Stimulated activated naive B cell treated with anti-CD40 and anti-IgM and Interleukin-4, amounts not matched to agents 10 μg/mL and 1 μg/mL and 100 μg/mL, for 72 hours (primary cell): ENCODE measurements around the gene INAFM2.

ENCODE experiments used
- ATAC-seq, 2 donors: fragments of 150-1000 bp; cut with Tn5 transposase; replicated peaks; 2 replicates each; pipeline ENCODE4 v1.10.0; 2021; ENCODE audit warnings: moderate library complexity in 1 of 2
- DNase-seq: peaks from one replicate; pipeline ENCODE4 v3.0.0; 2021
- H3K27ac Mint-ChIP-seq: one replicate; pipeline ENCODE4 v1.8.0; 2022; ENCODE audit warnings: mild to moderate bottlenecking, mixed read lengths
- H3K27me3 Mint-ChIP-seq, 2 donors: one replicate each; pipeline ENCODE4 v1.8.0; 2022; ENCODE audit warnings: mixed read lengths in 2 of 2
- H3K36me3 Mint-ChIP-seq, 2 donors: one replicate each; pipeline ENCODE4 v1.8.0; 2022; ENCODE audit warnings: mixed read lengths in 2 of 2, mild to moderate bottlenecking in 1 of 2
- H3K4me1 Mint-ChIP-seq, 2 donors: one replicate each; pipeline ENCODE4 v1.8.0; 2022; ENCODE audit warnings: mixed read lengths in 2 of 2, mild to moderate bottlenecking in 1 of 2
- H3K4me3 Mint-ChIP-seq, 2 donors: one replicate each; pipeline ENCODE4 v1.8.0; 2022; ENCODE audit warnings: mild to moderate bottlenecking in 2 of 2, mixed read lengths in 2 of 2, moderate library complexity in 1 of 2
- H3K9me3 Mint-ChIP-seq, 2 donors: one replicate each; pipeline ENCODE4 v1.8.0; 2022; ENCODE audit warnings: mixed read lengths in 2 of 2, mild to moderate bottlenecking in 1 of 2

INAFM2 gene

GRCh38 chr15:40342416-40343320 is 19.2 kb downstream of the INAFM2 start:
- H3K4me3 Mint-ChIP-seq = no peak overlapping the region
- DNase-seq (no peak), ATAC-seq (no peak)
- no peaks in the 10 kb centered on the region for H3K36me3 Mint-ChIP-seq
- H3K27me3 Mint-ChIP-seq = peaks cover 0 to 13% of the 10 kb centered on the region in 2 donors
- H3K9me3 Mint-ChIP-seq = no peaks in the 10 kb centered on the region
- no peak overlapping the region for H3K27ac Mint-ChIP-seq
- peaks cover 14 to 20% of the 10 kb centered on the region in 2 donors for H3K4me1 Mint-ChIP-seq

- H3K36me3 Mint-ChIP-seq = no peaks in the 10 kb centered on the region
- H3K27ac Mint-ChIP-seq = no peak overlapping the region
- ATAC-seq (no peak), DNase-seq (no peak)
- H3K4me3 Mint-ChIP-seq = no peak overlapping the region
- H3K27me3 Mint-ChIP-seq = peaks cover 0 to 4% of the 10 kb centered on the region in 2 donors
- no peaks in the 10 kb centered on the region for H3K9me3 Mint-ChIP-seq
- peaks cover 8 to 12% of the 10 kb centered on the region in 2 donors for H3K4me1 Mint-ChIP-seq
Observed at GRCh38 chr15:40343512-40343911, 20.0 kb downstream of the INAFM2 start.

- no peak for ATAC-seq
Observed at GRCh38 chr15:40344217-40344616, 20.7 kb downstream of the INAFM2 start.

GRCh38 chr15:40344631-40345120 is 21.2 kb downstream of the INAFM2 start:
- no peaks in the 10 kb centered on the region for H3K27me3 Mint-ChIP-seq
- no peak overlapping the region for H3K27ac Mint-ChIP-seq
- peak; percentile 55 for DNase-seq
- H3K4me3 Mint-ChIP-seq = no peak overlapping the region
- H3K9me3 Mint-ChIP-seq = no peaks in the 10 kb centered on the region
- ATAC-seq = peak; percentile 84 to 85
- H3K36me3 Mint-ChIP-seq = no peaks in the 10 kb centered on the region
- peaks cover 5 to 7% of the 10 kb centered on the region in 2 donors for H3K4me1 Mint-ChIP-seq

More at GRCh38 chr15:40344217-40344616, 20.7 kb downstream of the INAFM2 start:
- H3K27me3 Mint-ChIP-seq = no peaks in the 10 kb centered on the region
- no peak for DNase-seq
- no peak overlapping the region for H3K4me3 Mint-ChIP-seq
- peaks cover 5 to 7% of the 10 kb centered on the region in 2 donors for H3K4me1 Mint-ChIP-seq
- H3K36me3 Mint-ChIP-seq = no peaks in the 10 kb centered on the region
- H3K9me3 Mint-ChIP-seq = no peaks in the 10 kb centered on the region
- no peak overlapping the region for H3K27ac Mint-ChIP-seq

GRCh38 chr15:40345225-40345866 is 21.9 kb downstream of the INAFM2 start:
- Mint-ChIP-seq H3K27me3 (no peaks in the 10 kb centered on the region), H3K4me1 (peaks cover 5 to 7% of the 10 kb centered on the region in 2 donors), H3K27ac (no peak overlapping the region), H3K9me3 (no peaks in the 10 kb centered on the region), H3K36me3 (no peaks in the 10 kb centered on the region), H3K4me3 (no peak overlapping the region)
- DNase-seq = no peak
- no peak for ATAC-seq

- H3K27ac Mint-ChIP-seq = no peak overlapping the region
- DNase-seq (no peak), ATAC-seq (no peak)
- H3K4me1 Mint-ChIP-seq = peaks cover 5 to 7% of the 10 kb centered on the region in 2 donors
- no peaks in the 10 kb centered on the region for H3K36me3 Mint-ChIP-seq
- no peaks in the 10 kb centered on the region for H3K27me3 Mint-ChIP-seq
- no peaks in the 10 kb centered on the region for H3K9me3 Mint-ChIP-seq
- H3K4me3 Mint-ChIP-seq = no peak overlapping the region
Observed at GRCh38 chr15:40345867-40346578, 22.5 kb downstream of the INAFM2 start.

GRCh38 chr15:40346579-40347558 is 23.4 kb downstream of the INAFM2 start:
- DNase-seq = no peak

GRCh38 chr15:40347559-40348473 is 24.3 kb downstream of the INAFM2 start:
- Mint-ChIP-seq H3K27me3 (no peaks in the 10 kb centered on the region), H3K4me1 (peaks cover 5 to 7% of the 10 kb centered on the region in 2 donors), H3K36me3 (no peaks in the 10 kb centered on the region), H3K9me3 (no peaks in the 10 kb centered on the region), H3K27ac (no peak overlapping the region), H3K4me3 (no peak overlapping the region)
- DNase-seq (no peak), ATAC-seq (no peak)

More at GRCh38 chr15:40346579-40347558, 23.4 kb downstream of the INAFM2 start:
- Mint-ChIP-seq H3K27ac (no peak overlapping the region), H3K9me3 (no peaks in the 10 kb centered on the region), H3K4me1 (peaks cover 5 to 7% of the 10 kb centered on the region in 2 donors), H3K27me3 (no peaks in the 10 kb centered on the region), H3K4me3 (no peak overlapping the region), H3K36me3 (no peaks in the 10 kb centered on the region)
- ATAC-seq = no peak

- no peaks in the 10 kb centered on the region for H3K9me3 Mint-ChIP-seq
- no peak overlapping the region for H3K4me3 Mint-ChIP-seq
- H3K27ac Mint-ChIP-seq = no peak overlapping the region
- peaks cover 5 to 7% of the 10 kb centered on the region in 2 donors for H3K4me1 Mint-ChIP-seq
- no peak for ATAC-seq
- H3K36me3 Mint-ChIP-seq = no peaks in the 10 kb centered on the region
- DNase-seq = no peak
- no peaks in the 10 kb centered on the region for H3K27me3 Mint-ChIP-seq
Observed at GRCh38 chr15:40348474-40348870, 25.0 kb downstream of the INAFM2 start.

GRCh38 chr15:40349163-40349562 is 25.7 kb downstream of the INAFM2 start:
- no peak overlapping the region for H3K4me3 Mint-ChIP-seq
- H3K27me3 Mint-ChIP-seq = no peaks in the 10 kb centered on the region
- H3K9me3 Mint-ChIP-seq = no peaks in the 10 kb centered on the region
- H3K36me3 Mint-ChIP-seq = no peaks in the 10 kb centered on the region
- no peak overlapping the region for H3K27ac Mint-ChIP-seq
- H3K4me1 Mint-ChIP-seq = peaks cover 5 to 7% of the 10 kb centered on the region in 2 donors
- DNase-seq = no peak
- no peak for ATAC-seq

- Mint-ChIP-seq H3K9me3 (no peaks in the 10 kb centered on the region), H3K27me3 (peaks cover 0 to 5% of the 10 kb centered on the region in 2 donors), H3K36me3 (no peaks in the 10 kb centered on the region), H3K27ac (no peak overlapping the region), H3K4me3 (no peak overlapping the region), H3K4me1 (peaks cover 0 to 2% of the 10 kb centered on the region in 2 donors)
- DNase-seq (no peak), ATAC-seq (no peak)
Observed at GRCh38 chr15:40352281-40352901, 28.9 kb downstream of the INAFM2 start.

- Mint-ChIP-seq H3K27ac (no peak overlapping the region), H3K36me3 (no peaks in the 10 kb centered on the region)
Observed at GRCh38 chr15:40353697-40354096, 30.2 kb downstream of the INAFM2 start.

More at GRCh38 chr15:40353697-40354096, 30.2 kb downstream of the INAFM2 start:
- DNase-seq (no peak), ATAC-seq (no peak)
- peaks cover 0 to 5% of the 10 kb centered on the region in 2 donors for H3K27me3 Mint-ChIP-seq
- H3K4me1 Mint-ChIP-seq = peaks cover 4 to 5% of the 10 kb centered on the region in 2 donors
- no peak overlapping the region for H3K4me3 Mint-ChIP-seq
- no peaks in the 10 kb centered on the region for H3K9me3 Mint-ChIP-seq
